BLaER1 (cell line): ENCODE measurements around the gene LIG3.
A peak's percentile ranks its signal among the peaks of the same experiment; 100 is the strongest.

ENCODE experiments used
- H3K27ac ChIP-seq: shearing (Covaris generic); formaldehyde crosslinking; 2 replicates; pipeline ENCODE4 v1.8.1; 2022
- H3K27me3 ChIP-seq: shearing (Covaris generic); formaldehyde crosslinking; 2 replicates; pipeline ENCODE4 v1.8.1; 2022
- H3K36me3 ChIP-seq: shearing (Covaris generic); formaldehyde crosslinking; 2 replicates; pipeline ENCODE4 v1.8.1; 2022
- H3K4me1 ChIP-seq: shearing (Covaris generic); formaldehyde crosslinking; 2 replicates; pipeline ENCODE4 v1.8.1; 2022
- H3K4me2 ChIP-seq: shearing (Covaris generic); formaldehyde crosslinking; 2 replicates; pipeline ENCODE4 v1.8.1; 2022
- H3K4me3 ChIP-seq: shearing (Covaris generic); formaldehyde crosslinking; 2 replicates; pipeline ENCODE4 v1.8.1; 2022
- H3K9ac ChIP-seq: shearing (Covaris generic); formaldehyde crosslinking; 2 replicates; pipeline ENCODE4 v1.8.1; 2022
- H3K9me3 ChIP-seq: shearing (Covaris generic); formaldehyde crosslinking; 2 replicates; pipeline ENCODE4 v1.8.1; 2022
- H4K20me1 ChIP-seq: shearing (Covaris generic); formaldehyde crosslinking; 2 replicates; pipeline ENCODE4 v1.8.1; 2022
- Cebpa-rat ChIP-seq: shearing (Covaris generic); IDR thresholded peaks from 2 replicates; pipeline ENCODE4 v1.8.1; 2022

LIG3 gene

GRCh38 chr17:34980681-34981537 lies 597 bp downstream of the LIG3 start:
- H3K9ac ChIP-seq, result peak overlapping the region; percentile 98
- no peaks in the 10 kb centered on the region for H3K9me3 ChIP-seq
- H3K4me1 ChIP-seq, result peaks cover 32% of the 10 kb centered on the region
- peaks cover 31% of the 10 kb centered on the region for H3K36me3 ChIP-seq
- TF ChIP-seq Cebpa-rat, result no peak
- no peaks in the 10 kb centered on the region for H3K27me3 ChIP-seq
- peak overlapping the region; percentile 92 for H3K4me3 ChIP-seq
- H3K27ac ChIP-seq, result peak overlapping the region; percentile 99
- H4K20me1 ChIP-seq, result no peaks in the 10 kb centered on the region
- peak overlapping the region; percentile 87 for H3K4me2 ChIP-seq

GRCh38 chr17:34981538-34982241 lies 1.4 kb downstream of the LIG3 start:
- H3K4me1 ChIP-seq, result peaks cover 32% of the 10 kb centered on the region
- peak overlapping the region; percentile 99 for H3K27ac ChIP-seq
- peaks cover 39% of the 10 kb centered on the region for H3K36me3 ChIP-seq
- no peak for TF ChIP-seq Cebpa-rat
- no peaks in the 10 kb centered on the region for H3K27me3 ChIP-seq
- H3K9ac ChIP-seq, result peak overlapping the region; percentile 98
- peak overlapping the region; percentile 92 for H3K4me3 ChIP-seq
- H4K20me1 ChIP-seq, result no peaks in the 10 kb centered on the region
- H3K9me3 ChIP-seq, result no peaks in the 10 kb centered on the region
- peak overlapping the region; percentile 87 for H3K4me2 ChIP-seq

- H3K36me3 ChIP-seq, result peaks cover 93% of the 10 kb centered on the region
- H3K27ac ChIP-seq, result no peak overlapping the region
- H3K4me3 ChIP-seq, result no peak overlapping the region
- H3K27me3 ChIP-seq, result no peaks in the 10 kb centered on the region
- H3K4me1 ChIP-seq, result peaks cover 18% of the 10 kb centered on the region
- peaks cover 8% of the 10 kb centered on the region; the same call in 1 of the 2 replicates for H4K20me1 ChIP-seq
- no peak overlapping the region for H3K9ac ChIP-seq
- no peaks in the 10 kb centered on the region for H3K9me3 ChIP-seq
- TF ChIP-seq Cebpa-rat, result no peak
- no peak overlapping the region for H3K4me2 ChIP-seq
Measured at GRCh38 chr17:34987232-34987631, 6.9 kb downstream of the LIG3 start.

- H3K36me3 ChIP-seq, result peaks cover 98% of the 10 kb centered on the region
Measured at GRCh38 chr17:34988644-34989043, 8.3 kb downstream of the LIG3 start.

GRCh38 chr17:34989473-34989872 lies 9.2 kb downstream of the LIG3 start:
- no peaks in the 10 kb centered on the region for H3K27me3 ChIP-seq
- H3K9ac ChIP-seq, result 0 out of 2 replicates have a peak overlapping the region, but pooled peaks have one; percentile 6
- no peak overlapping the region for H3K4me2 ChIP-seq
- no peaks in the 10 kb centered on the region for H3K9me3 ChIP-seq
- H4K20me1 ChIP-seq, result peaks cover 8% of the 10 kb centered on the region; the same call in 1 of the 2 replicates
- peaks cover 98% of the 10 kb centered on the region for H3K36me3 ChIP-seq
- no peak for TF ChIP-seq Cebpa-rat
- no peak overlapping the region for H3K27ac ChIP-seq
- H3K4me1 ChIP-seq, result peaks cover 5% of the 10 kb centered on the region; the same call in 1 of the 2 replicates
- no peak overlapping the region for H3K4me3 ChIP-seq

More at GRCh38 chr17:34988644-34989043, 8.3 kb downstream of the LIG3 start:
- H3K27ac ChIP-seq, result no peak overlapping the region
- H3K9ac ChIP-seq, result no peak overlapping the region
- H4K20me1 ChIP-seq, result peaks cover 8% of the 10 kb centered on the region; the same call in 1 of the 2 replicates
- H3K4me2 ChIP-seq, result no peak overlapping the region
- peaks cover 6% of the 10 kb centered on the region; the same call in 1 of the 2 replicates for H3K4me1 ChIP-seq
- no peaks in the 10 kb centered on the region for H3K27me3 ChIP-seq
- no peak for TF ChIP-seq Cebpa-rat
- no peak overlapping the region for H3K4me3 ChIP-seq
- no peaks in the 10 kb centered on the region for H3K9me3 ChIP-seq

GRCh38 chr17:34990921-34991365 lies 10.6 kb downstream of the LIG3 start:
- Histone ChIP-seq H3K36me3 (peaks cover 98% of the 10 kb centered on the region), H3K27ac (no peak overlapping the region)

GRCh38 chr17:34991606-34992005 lies 11.3 kb downstream of the LIG3 start:
- peaks cover 5% of the 10 kb centered on the region; the same call in 1 of the 2 replicates for H3K4me1 ChIP-seq
- peaks cover 8% of the 10 kb centered on the region; the same call in 1 of the 2 replicates for H4K20me1 ChIP-seq
- TF ChIP-seq Cebpa-rat, result no peak
- no peak overlapping the region for H3K4me3 ChIP-seq
- H3K9me3 ChIP-seq, result no peaks in the 10 kb centered on the region
- H3K27ac ChIP-seq, result no peak overlapping the region
- no peaks in the 10 kb centered on the region for H3K27me3 ChIP-seq
- peaks cover 98% of the 10 kb centered on the region for H3K36me3 ChIP-seq
- H3K4me2 ChIP-seq, result no peak overlapping the region
- no peak overlapping the region for H3K9ac ChIP-seq

More at GRCh38 chr17:34990921-34991365, 10.6 kb downstream of the LIG3 start:
- Histone ChIP-seq H3K9ac (no peak overlapping the region), H3K4me2 (no peak overlapping the region), H3K4me1 (peaks cover 5% of the 10 kb centered on the region; the same call in 1 of the 2 replicates), H3K27me3 (no peaks in the 10 kb centered on the region), H3K9me3 (no peaks in the 10 kb centered on the region), H3K4me3 (no peak overlapping the region), H4K20me1 (peaks cover 8% of the 10 kb centered on the region; the same call in 1 of the 2 replicates)
- TF ChIP-seq Cebpa-rat, result no peak

- no peak overlapping the region for H3K4me2 ChIP-seq
- H3K36me3 ChIP-seq, result peaks cover 98% of the 10 kb centered on the region
Measured at GRCh38 chr17:34993031-34993430, 12.7 kb downstream of the LIG3 start.

GRCh38 chr17:34996422-34997285 lies 16.3 kb downstream of the LIG3 start:
- H4K20me1 ChIP-seq, result no peaks in the 10 kb centered on the region
- H3K27me3 ChIP-seq, result no peaks in the 10 kb centered on the region
- no peak for TF ChIP-seq Cebpa-rat
- peaks cover under 1% of the 10 kb centered on the region; the same call in 1 of the 2 replicates for H3K4me1 ChIP-seq
- 0 out of 2 replicates have a peak overlapping the region, but pooled peaks have one; percentile 1 for H3K9ac ChIP-seq
- H3K36me3 ChIP-seq, result peaks cover 99% of the 10 kb centered on the region
- no peaks in the 10 kb centered on the region for H3K9me3 ChIP-seq
- no peak overlapping the region for H3K4me2 ChIP-seq
- H3K4me3 ChIP-seq, result no peak overlapping the region
- no peak overlapping the region for H3K27ac ChIP-seq

More at GRCh38 chr17:34993031-34993430, 12.7 kb downstream of the LIG3 start:
- no peak overlapping the region for H3K4me3 ChIP-seq
- H3K4me1 ChIP-seq, result peaks cover 5% of the 10 kb centered on the region; the same call in 1 of the 2 replicates
- H3K27ac ChIP-seq, result no peak overlapping the region
- H4K20me1 ChIP-seq, result peaks cover 8% of the 10 kb centered on the region; the same call in 1 of the 2 replicates
- H3K9me3 ChIP-seq, result no peaks in the 10 kb centered on the region
- no peak for TF ChIP-seq Cebpa-rat
- no peak overlapping the region for H3K9ac ChIP-seq
- no peaks in the 10 kb centered on the region for H3K27me3 ChIP-seq
